H9 (cell line): ENCODE results near the gene RFNG. TPM values are rescaled to one million over a fixed set of nuclear protein-coding genes. Genes with fewer than 3 reads are reported as not detected.

Source experiments
- DNase-seq: peaks from one replicate; pipeline ENCODE4 v3.0.0-alpha.2; 2017
- H2AFZ ChIP-seq: one replicate; pipeline ENCODE4 v1.6.1; 2013; ENCODE audit warnings: mild to moderate bottlenecking, low read length, control low read depth, moderate library complexity
- H2AK5ac ChIP-seq: 2 replicates; pipeline ENCODE4 v1.6.1; 2013; ENCODE audit warnings: low read length, control low read depth, mixed read lengths; ENCODE audit not compliant: insufficient read length
- H2BK120ac ChIP-seq: one replicate; pipeline ENCODE4 v1.6.1; 2013; ENCODE audit warnings: low read depth, mild to moderate bottlenecking, low read length, control low read depth, inconsistent platforms; ENCODE audit not compliant: poor library complexity, severe bottlenecking
- H2BK12ac ChIP-seq: 2 replicates; pipeline ENCODE4 v1.6.1; 2013; ENCODE audit warnings: low read length, control low read depth, mixed read lengths, low read depth; ENCODE audit not compliant: insufficient read length
- H2BK15ac ChIP-seq: 2 replicates; pipeline ENCODE4 v1.6.1; 2013; ENCODE audit warnings: low read depth, low read length, control low read depth
- H2BK20ac ChIP-seq: one replicate; pipeline ENCODE4 v1.6.1; 2013; ENCODE audit warnings: low read depth, mild to moderate bottlenecking, low read length, control low read depth, inconsistent platforms; ENCODE audit not compliant: poor library complexity, severe bottlenecking
- H2BK5ac ChIP-seq: 2 replicates; pipeline ENCODE4 v1.6.1; 2013; ENCODE audit warnings: low read length, control low read depth, mixed read lengths; ENCODE audit not compliant: insufficient read length
- H3K14ac ChIP-seq: 2 replicates; pipeline ENCODE4 v1.6.1; 2013; ENCODE audit warnings: low read length, control low read depth; ENCODE audit not compliant: insufficient read depth
- H3K18ac ChIP-seq: 2 replicates; pipeline ENCODE4 v1.6.1; 2013; ENCODE audit warnings: low read depth, mild to moderate bottlenecking, mixed read lengths, low read length, control low read depth; ENCODE audit not compliant: insufficient read length
- H3K23ac ChIP-seq: 2 replicates; pipeline ENCODE4 v1.6.1; 2013; ENCODE audit warnings: low read length, control low read depth, mixed read lengths, low read depth; ENCODE audit not compliant: insufficient read length
- H3K23me2 ChIP-seq: 2 replicates; pipeline ENCODE4 v1.6.1; 2013; ENCODE audit warnings: low read depth, mild to moderate bottlenecking, mixed read lengths, low read length, control low read depth; ENCODE audit not compliant: insufficient read length, poor library complexity, severe bottlenecking
- H3K27ac ChIP-seq: 2 replicates; pipeline ENCODE4 v1.5.1; 2013; ENCODE audit warnings: low read length, control low read depth, mixed read lengths, low read depth; ENCODE audit not compliant: insufficient read length
- H3K27me3 ChIP-seq: 2 replicates; pipeline ENCODE4 v1.6.1; 2013; ENCODE audit warnings: low read length, control low read depth, inconsistent platforms; ENCODE audit not compliant: insufficient read depth
- H3K4ac ChIP-seq: 2 replicates; pipeline ENCODE4 v1.6.1; 2013; ENCODE audit warnings: low read depth, mild to moderate bottlenecking, control low read depth, inconsistent platforms, low read length, moderate library complexity
- H3K4me1 ChIP-seq: 2 replicates; pipeline ENCODE4 v1.6.1; 2013; ENCODE audit warnings: low read length, control low read depth, inconsistent platforms; ENCODE audit not compliant: insufficient read depth
- H3K4me2 ChIP-seq: 2 replicates; pipeline ENCODE4 v1.6.1; 2013; ENCODE audit warnings: low read length, control low read depth, mixed read lengths; ENCODE audit not compliant: insufficient read length, insufficient read depth
- H3K56ac ChIP-seq: 2 replicates; pipeline ENCODE4 v1.6.1; 2013; ENCODE audit warnings: low read depth, mild to moderate bottlenecking, mixed read lengths, low read length, control low read depth; ENCODE audit not compliant: insufficient read length
- H3K79me1 ChIP-seq: 2 replicates; pipeline ENCODE4 v1.6.1; 2013; ENCODE audit warnings: low read depth, mild to moderate bottlenecking, moderate library complexity, low read length, control low read depth, inconsistent platforms; ENCODE audit not compliant: insufficient read depth, poor library complexity, severe bottlenecking
- H3K79me2 ChIP-seq: 2 replicates; pipeline ENCODE4 v1.6.1; 2013; ENCODE audit warnings: low read length, control low read depth, inconsistent platforms; ENCODE audit not compliant: insufficient read depth
- H3K9ac ChIP-seq: 2 replicates; pipeline ENCODE4 v1.6.1; 2013; ENCODE audit warnings: low read length, control low read depth, mixed read lengths; ENCODE audit not compliant: insufficient read length; ENCODE audit errors: extremely low read depth
- H3K9me3 ChIP-seq: one replicate; pipeline ENCODE4 v1.6.1; 2013; ENCODE audit warnings: low read depth, low read length, inconsistent platforms; ENCODE audit not compliant: control insufficient read depth
- H3T11ph ChIP-seq: one replicate; pipeline ENCODE4 v1.6.1; 2013; ENCODE audit warnings: mild to moderate bottlenecking, low read length, control low read depth, inconsistent platforms
- H4K20me1 ChIP-seq: one replicate; pipeline ENCODE4 v1.6.1; 2013; ENCODE audit not compliant: control insufficient read depth, insufficient read length, insufficient read depth
- H4K5ac ChIP-seq: 2 replicates; pipeline ENCODE4 v1.6.1; 2013; ENCODE audit warnings: low read depth, mild to moderate bottlenecking, mixed read lengths, low read length, control low read depth; ENCODE audit not compliant: insufficient read length
- H4K8ac ChIP-seq: replicated peaks from 2 replicates; pipeline ENCODE4 v1.6.1; 2013; ENCODE audit warnings: low read length, control low read depth, mixed read lengths, low read depth; ENCODE audit not compliant: insufficient read length
- H4K91ac ChIP-seq: 2 replicates; pipeline ENCODE4 v1.6.1; 2013; ENCODE audit warnings: low read depth, mild to moderate bottlenecking, moderate library complexity, mixed read lengths, low read length, control low read depth; ENCODE audit not compliant: insufficient read length
- H3K27ac Mint-ChIP-seq, 3 experiments: 2 replicates in 2 of 3; 3 replicates in 1 of 3; pipeline ENCODE4 v1.8.0; 2020 to 2021; ENCODE audit warnings: mixed read lengths in 3 of 3, mild to moderate bottlenecking in 1 of 3, moderate library complexity in 1 of 3
- H3K27me3 Mint-ChIP-seq: 2 replicates; pipeline ENCODE4 v1.8.0; 2021; ENCODE audit warnings: low read depth, mild to moderate bottlenecking, moderate library complexity, mixed read lengths
- H3K36me3 Mint-ChIP-seq, 3 experiments: 2 replicates in 2 of 3; 3 replicates in 1 of 3; pipeline ENCODE4 v1.8.0; 2020 to 2021; ENCODE audit warnings: low read depth in 3 of 3, mixed read lengths in 3 of 3; ENCODE audit not compliant: insufficient read depth in 1 of 3
- H3K4me1 Mint-ChIP-seq, 2 experiments: 2 replicates each; pipeline ENCODE4 v1.8.0; 2020; ENCODE audit warnings: mixed read lengths in 2 of 2
- H3K4me3 Mint-ChIP-seq, 2 experiments: 2 replicates in 1 of 2; 3 replicates in 1 of 2; pipeline ENCODE4 v1.8.0; 2020 to 2021; ENCODE audit warnings: mild to moderate bottlenecking in 2 of 2, mixed read lengths in 2 of 2, moderate library complexity in 1 of 2
- H3K9me3 Mint-ChIP-seq, 2 experiments: 2 replicates in 1 of 2; 3 replicates in 1 of 2; pipeline ENCODE4 v1.8.0; 2020; ENCODE audit warnings: mild to moderate bottlenecking in 2 of 2, mixed read lengths in 2 of 2, moderate library complexity in 1 of 2
- CTCF ChIP-seq: fragments of 200-600 bp; sonication (generic); conservative IDR thresholded peaks from 3 replicates; pipeline ENCODE4 v1.8.0; 2021; ENCODE audit warnings: antibody characterized with exemption, mild to moderate bottlenecking
- WGBS: extraction: QIAGEN DNeasy Blood & Tissue Kit; methylation state at CpG from one replicate; pipeline ENCODE4 v1.1.7; 2013; ENCODE audit warnings: missing lambda C conversion rate, low lambda C conversion rate, mixed read lengths; ENCODE audit not compliant: insufficient read length; ENCODE audit errors: extremely low coverage; 5-methylcytosine and 5-hydroxymethylcytosine counted together
- total RNA-seq: library from RNA; stranded (reverse); gene quantifications from 2 replicates; pipeline ENCODE4 v1.2.1, GENCODE V29; 2021

RFNG gene
- total RNA-seq, 1 experiment from 2014 or later = 34.0 TPM

GRCh38 chr17:82035956-82036633 is 15.5 kb downstream of the RFNG start:
- Histone ChIP-seq H2AK5ac (no peak overlapping the region), H3K79me1 (no peaks in the 10 kb centered on the region), H3K27ac (no peak overlapping the region), H4K91ac (no peak overlapping the region), H2AFZ (no peak overlapping the region), H3K23me2 (peaks cover 8% of the 10 kb centered on the region), H4K8ac (no peak overlapping the region), H3K79me2 (no peaks in the 10 kb centered on the region), H3K4ac (no peak overlapping the region), H2BK15ac (no peak overlapping the region), H2BK12ac (no peak overlapping the region), H3K4me2 (no peak overlapping the region), H3K27me3 (no peaks in the 10 kb centered on the region; the same call in 1 of the 2 replicates), H3K18ac (no peak overlapping the region), H3K23ac (no peak overlapping the region), H3K56ac (no peak overlapping the region), H3K14ac (no peak overlapping the region), H3T11ph (no peak overlapping the region), H4K5ac (no peak overlapping the region), H2BK120ac (no peak overlapping the region), H4K20me1 (no peaks in the 10 kb centered on the region), H3K4me1 (no peaks in the 10 kb centered on the region), H2BK5ac (no peak overlapping the region), H3K9ac (no peak overlapping the region), H2BK20ac (no peak overlapping the region), H3K9me3 (no peaks in the 10 kb centered on the region)
- H3K4me1 Mint-ChIP-seq = peaks cover 10 to 25% of the 10 kb centered on the region in 2 experiments
- no peaks in the 10 kb centered on the region; a peak in 1 of 5 replicates for H3K9me3 Mint-ChIP-seq
- no CpG with 5 or more reads among the region's 20 CpGs for WGBS
- H3K27ac Mint-ChIP-seq = no peak overlapping the region; a peak in 1 of 7 replicates
- H3K36me3 Mint-ChIP-seq = peaks cover 8 to 14% (median 12%) of the 10 kb centered on the region in 3 experiments; a peak in 5 of 7 replicates
- H3K27me3 Mint-ChIP-seq = peaks cover 14% of the 10 kb centered on the region
- DNase-seq = no peak
- no peak for TF ChIP-seq CTCF
- peak overlapping the region; percentile 74 to 79 for H3K4me3 Mint-ChIP-seq
